Neural crest cell (in vitro differentiated cells): Measurements from ENCODE around the gene ARHGAP9. TPM values are rescaled to one million over a fixed set of nuclear protein-coding genes. Genes with fewer than 3 reads are reported as not detected.
"Not testable (repeated sequence)": the region's sequence is repeated elsewhere in the genome, so short reads cannot be mapped to it uniquely, and the experiment has no call there.

Experiments
- DNase-seq: peaks from one replicate; pipeline ENCODE4 v3.0.0; 2021; ENCODE audit warnings: low read depth, mixed read lengths, low spot score
- H3K27ac Mint-ChIP-seq: one replicate; pipeline ENCODE4 v1.8.0; 2021; ENCODE audit warnings: mild to moderate bottlenecking, mixed read lengths; ENCODE audit not compliant: unreplicated experiment
- H3K27me3 Mint-ChIP-seq: 2 replicates; pipeline ENCODE4 v1.8.0; 2021; ENCODE audit warnings: low read depth, mild to moderate bottlenecking, mixed read lengths
- H3K36me3 Mint-ChIP-seq: 2 replicates; pipeline ENCODE4 v1.8.0; 2021; ENCODE audit warnings: low read depth, mild to moderate bottlenecking, mixed read lengths
- H3K4me1 Mint-ChIP-seq: 2 replicates; pipeline ENCODE4 v1.8.0; 2021; ENCODE audit warnings: mixed read lengths
- H3K4me3 Mint-ChIP-seq: one replicate; pipeline ENCODE4 v1.8.0; 2021; ENCODE audit warnings: mild to moderate bottlenecking, mixed read lengths
- H3K9me3 Mint-ChIP-seq: 2 replicates; pipeline ENCODE4 v1.8.0; 2021; ENCODE audit warnings: mixed read lengths
- microRNA-seq: library from miRNA; unstranded; fragments of <30 nt; microRNA quantifications from one replicate; pipeline ENCODE4, GENCODE V29; 2020
- total RNA-seq: library from RNA; stranded (reverse); gene quantifications from 2 replicates; pipeline ENCODE4 v1.2.1, GENCODE V29; 2021
- TF ChIP-seq, protein P1 (sequence below): fragments of 200-600 bp; sonication (generic); conservative IDR thresholded peaks from 2 replicates; pipeline ENCODE4 v1.5.0; 2021; ENCODE audit warnings: antibody characterized with exemption, mild to moderate bottlenecking

ARHGAP9 gene
- total RNA-seq, 1 donor from 2014 or later: 0.56 TPM

DNA sequence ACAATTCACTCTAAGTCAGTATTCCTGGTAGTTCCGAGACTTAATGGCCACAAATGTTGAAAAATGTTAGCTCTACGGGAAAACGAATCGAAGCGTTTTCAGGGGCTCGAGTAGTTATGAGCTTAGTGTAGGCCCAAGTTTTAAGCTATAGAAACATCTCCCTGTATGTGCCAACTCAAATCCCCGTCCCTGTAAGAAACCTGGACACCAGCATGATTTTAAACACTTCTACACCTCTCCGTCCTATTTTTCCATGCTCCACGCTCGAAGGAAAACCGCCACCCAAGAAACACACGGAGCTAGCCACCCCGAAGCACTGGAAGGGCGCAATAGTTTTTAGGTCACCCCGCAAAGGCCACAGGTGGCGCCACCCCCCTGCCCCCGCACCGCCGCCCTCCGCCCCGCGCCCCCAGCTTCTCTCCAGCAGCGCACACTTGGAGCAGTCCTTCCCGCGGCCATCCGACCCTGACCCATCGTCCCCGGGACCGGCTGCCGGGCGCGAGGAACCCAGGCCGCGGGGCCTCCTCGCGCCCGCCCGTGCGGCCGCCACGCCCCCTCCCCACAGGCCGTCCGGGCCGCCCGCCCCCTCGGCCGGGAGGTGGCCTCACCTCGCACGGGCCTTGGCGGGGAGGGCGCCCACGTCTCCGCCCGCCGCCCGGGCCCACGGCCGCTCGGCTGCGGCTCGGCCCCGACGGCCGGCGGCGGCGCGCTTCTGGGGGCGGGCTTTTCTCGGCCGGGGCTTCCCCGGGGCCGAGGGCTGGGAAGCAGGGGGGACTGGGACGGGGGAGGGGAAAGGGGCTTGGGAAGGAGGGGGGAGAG, 49.3 kb downstream of the ARHGAP9 start:
- Mint-ChIP-seq H3K4me1 (peaks cover 29% of the 10 kb centered on the region), H3K27ac (peak overlapping the region; percentile 97), H3K27me3 (no peaks in the 10 kb centered on the region), H3K4me3 (peak overlapping the region; percentile 97), H3K36me3 (peaks cover 3% of the 10 kb centered on the region), H3K9me3 (no peaks in the 10 kb centered on the region)
- TF ChIP-seq, protein P1, sequence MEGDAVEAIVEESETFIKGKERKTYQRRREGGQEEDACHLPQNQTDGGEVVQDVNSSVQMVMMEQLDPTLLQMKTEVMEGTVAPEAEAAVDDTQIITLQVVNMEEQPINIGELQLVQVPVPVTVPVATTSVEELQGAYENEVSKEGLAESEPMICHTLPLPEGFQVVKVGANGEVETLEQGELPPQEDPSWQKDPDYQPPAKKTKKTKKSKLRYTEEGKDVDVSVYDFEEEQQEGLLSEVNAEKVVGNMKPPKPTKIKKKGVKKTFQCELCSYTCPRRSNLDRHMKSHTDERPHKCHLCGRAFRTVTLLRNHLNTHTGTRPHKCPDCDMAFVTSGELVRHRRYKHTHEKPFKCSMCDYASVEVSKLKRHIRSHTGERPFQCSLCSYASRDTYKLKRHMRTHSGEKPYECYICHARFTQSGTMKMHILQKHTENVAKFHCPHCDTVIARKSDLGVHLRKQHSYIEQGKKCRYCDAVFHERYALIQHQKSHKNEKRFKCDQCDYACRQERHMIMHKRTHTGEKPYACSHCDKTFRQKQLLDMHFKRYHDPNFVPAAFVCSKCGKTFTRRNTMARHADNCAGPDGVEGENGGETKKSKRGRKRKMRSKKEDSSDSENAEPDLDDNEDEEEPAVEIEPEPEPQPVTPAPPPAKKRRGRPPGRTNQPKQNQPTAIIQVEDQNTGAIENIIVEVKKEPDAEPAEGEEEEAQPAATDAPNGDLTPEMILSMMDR: no peak
- DNase-seq: peak; percentile 36

DNA sequence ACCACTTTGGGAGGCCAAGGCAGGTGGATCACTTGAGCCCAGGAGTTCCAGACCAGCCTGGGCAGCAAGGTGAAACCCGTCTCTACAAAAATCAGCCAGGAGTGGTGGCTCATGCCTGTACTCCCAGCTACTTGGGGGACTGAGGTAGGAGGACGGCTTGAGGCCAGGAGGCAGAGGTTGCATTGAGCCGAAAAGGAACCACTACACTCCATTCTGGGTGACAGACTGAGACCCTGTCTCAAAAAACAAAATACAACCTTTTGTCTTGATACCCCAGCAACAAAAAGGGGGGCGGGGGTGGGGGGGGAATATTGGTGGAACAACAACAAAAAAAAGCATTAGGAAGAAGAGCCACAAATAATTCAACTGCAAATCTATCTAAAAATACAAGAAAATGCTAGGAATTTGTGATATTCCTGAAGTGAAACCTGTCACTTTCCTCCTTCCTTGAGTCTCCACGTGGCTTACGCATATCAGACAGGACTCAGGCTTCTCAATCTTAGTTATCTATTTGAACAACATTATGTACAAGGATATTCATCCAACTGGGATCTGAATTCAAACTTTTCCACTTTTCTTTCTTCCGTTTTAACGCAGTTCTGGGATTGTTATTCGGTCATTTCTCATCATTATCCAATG, 50.1 kb downstream of the ARHGAP9 start:
- Mint-ChIP-seq H3K27me3 (no peaks in the 10 kb centered on the region), H3K9me3 (no peaks in the 10 kb centered on the region), H3K4me1 (peaks cover 29% of the 10 kb centered on the region), H3K27ac (peak overlapping the region; percentile 97), H3K4me3 (peak overlapping the region; percentile 97), H3K36me3 (peaks cover 3% of the 10 kb centered on the region)
- TF ChIP-seq, protein P1: no peak
- no peak for DNase-seq

DNA sequence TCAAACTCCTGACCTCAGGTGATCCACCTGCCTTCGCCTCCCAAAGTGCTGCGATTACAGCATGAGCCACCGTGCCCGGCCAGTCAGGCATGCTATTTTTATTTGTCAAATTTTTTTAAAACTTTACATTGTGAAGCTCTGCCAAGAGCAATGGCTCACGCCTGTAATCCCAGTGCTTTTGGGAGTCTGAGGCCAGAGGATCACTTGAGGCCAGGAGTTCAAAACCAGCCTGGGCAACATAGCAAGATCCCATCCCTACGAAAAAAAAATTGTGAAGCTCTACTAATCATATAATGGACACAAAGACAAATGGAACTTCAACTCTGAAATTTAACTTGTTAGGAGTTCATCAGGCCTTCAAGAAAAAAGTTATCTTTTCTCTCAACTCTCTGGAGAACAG, 50.7 kb downstream of the ARHGAP9 start:
- DNase-seq: no peak
- H3K9me3 Mint-ChIP-seq: no peaks in the 10 kb centered on the region
- H3K27ac Mint-ChIP-seq: peak overlapping the region; percentile 9
- H3K4me3 Mint-ChIP-seq: peak overlapping the region; percentile 83
- no peaks in the 10 kb centered on the region for H3K27me3 Mint-ChIP-seq
- peaks cover 29% of the 10 kb centered on the region for H3K4me1 Mint-ChIP-seq
- H3K36me3 Mint-ChIP-seq: peaks cover 7% of the 10 kb centered on the region
- TF ChIP-seq, protein P1: no peak

DNA sequence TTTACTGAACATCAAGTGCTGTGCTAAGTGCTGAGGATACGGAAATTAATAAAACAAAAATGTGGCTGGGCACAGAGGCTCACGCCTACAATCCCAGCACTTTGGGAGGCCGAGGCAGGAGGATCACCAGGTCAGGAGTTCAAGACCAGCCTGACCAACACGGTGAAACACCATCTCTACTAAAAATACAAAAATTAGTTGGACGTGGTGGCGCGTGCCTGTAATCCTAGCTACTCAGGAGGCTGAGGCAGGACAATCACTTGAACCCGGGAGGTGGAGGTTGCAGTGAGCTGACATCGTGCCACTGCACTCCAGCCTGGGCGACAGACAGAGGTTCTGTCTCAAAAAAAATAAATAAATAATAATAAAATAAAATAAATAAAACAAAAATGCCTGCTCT, 52.7 kb downstream of the ARHGAP9 start:
- H3K4me3 Mint-ChIP-seq: peak overlapping the region; percentile 17
- H3K9me3 Mint-ChIP-seq, H3K27me3 Mint-ChIP-seq, H3K36me3 Mint-ChIP-seq, DNase-seq, H3K27ac Mint-ChIP-seq: not testable (repeated sequence)
- peaks cover 29% of the 10 kb centered on the region for H3K4me1 Mint-ChIP-seq

Small RNA genes within 50 kb of the gene (microRNA-seq; reads per million reads assigned to microRNA genes)
- gene MIR616: 3.6 reads per million
- 1.8 reads per million for gene MIR6758

Other genes starting within 250 kb of the ARHGAP9 start
- 3.8 and 4.1 TPM in 2 replicates for gene STAC3, start 228.7 kb downstream of the ARHGAP9 start, total RNA-seq
- 57.3 and 57.5 TPM in 2 replicates for gene R3HDM2, start 48.8 kb downstream of the ARHGAP9 start, total RNA-seq
- gene INHBC, start 45.1 kb downstream of the ARHGAP9 start, total RNA-seq: 0.14 TPM in 1 of 2 replicates, not detected in the other
- 0.36 and 0.61 TPM in 2 replicates for gene INHBE, start 24.6 kb downstream of the ARHGAP9 start, total RNA-seq
- 0.58 and 1.3 TPM in 2 replicates for gene GLI1, start 20.1 kb downstream of the ARHGAP9 start, total RNA-seq
- gene MARS1, start 8.2 kb upstream of the ARHGAP9 start, total RNA-seq: 257 and 267 TPM in 2 replicates
- gene DDIT3, start 40.6 kb upstream of the ARHGAP9 start, total RNA-seq: 14.1 and 15.0 TPM in 2 replicates
- 90.4 and 91.3 TPM in 2 replicates for gene MBD6, start 43.0 kb upstream of the ARHGAP9 start, total RNA-seq
- gene DCTN2, start 67.3 kb upstream of the ARHGAP9 start, total RNA-seq: 133 and 138 TPM in 2 replicates
- gene KIF5A, start 70.2 kb upstream of the ARHGAP9 start, total RNA-seq: 16.9 and 20.8 TPM in 2 replicates
- 15.9 and 17.3 TPM in 2 replicates for gene PIP4K2C, start 111.3 kb upstream of the ARHGAP9 start, total RNA-seq
- gene DTX3, start 125.0 kb upstream of the ARHGAP9 start, total RNA-seq: 74.7 and 75.6 TPM in 2 replicates
- 41.2 and 43.8 TPM in 2 replicates for gene ARHGEF25, start 131.6 kb upstream of the ARHGAP9 start, total RNA-seq
- 18.6 and 19.5 TPM in 2 replicates for gene B4GALNT1, start 153.3 kb upstream of the ARHGAP9 start, total RNA-seq
- 123 and 135 TPM in 2 replicates for gene OS9, start 214.3 kb upstream of the ARHGAP9 start, total RNA-seq